Measurements from ENCODE around the gene RADIL.

The RADIL gene

GRCh38 chr7:4850262-4850795, 33.2 kb downstream of the RADIL start:
- Histone ChIP-seq H3F3A (ENCODE audit: control insufficient read depth, insufficient read depth) (no peaks in the 10 kb centered on the region), H3K27me3 (ENCODE audit: control insufficient read depth, low read length) (peaks cover 8% of the 10 kb centered on the region; the same call in 1 of the 2 replicates), H3K27ac (ENCODE audit: low read depth, low read length) (no peak overlapping the region), H4K20me1 (ENCODE audit: control insufficient read depth, insufficient read depth, low read depth, low read length) (no peaks in the 10 kb centered on the region), H3K4me3 (ENCODE audit: low read length) (no peak overlapping the region), H3K4me1 (ENCODE audit: control insufficient read depth, low read length) (no peaks in the 10 kb centered on the region), H3K4me2 (ENCODE audit: low read length) (no peak overlapping the region), H3K79me2 (ENCODE audit: control insufficient read depth, low read length) (no peaks in the 10 kb centered on the region), H3K9me2 (replicated peaks; ENCODE audit: control insufficient read depth, low read length) (no peaks in the 10 kb centered on the region), H3K36me3 (ENCODE audit: control insufficient read depth, low read length) (no peaks in the 10 kb centered on the region), H3K9me3 (ENCODE audit: control insufficient read depth, insufficient read depth, low read length) (no peaks in the 10 kb centered on the region)
- TF ChIP-seq EZH2phosphoT487 (IDR thresholded peaks at IDR 0.05; ENCODE audit: borderline replicate concordance, low read length), result no peak
- TF ChIP-seq, protein P1, sequence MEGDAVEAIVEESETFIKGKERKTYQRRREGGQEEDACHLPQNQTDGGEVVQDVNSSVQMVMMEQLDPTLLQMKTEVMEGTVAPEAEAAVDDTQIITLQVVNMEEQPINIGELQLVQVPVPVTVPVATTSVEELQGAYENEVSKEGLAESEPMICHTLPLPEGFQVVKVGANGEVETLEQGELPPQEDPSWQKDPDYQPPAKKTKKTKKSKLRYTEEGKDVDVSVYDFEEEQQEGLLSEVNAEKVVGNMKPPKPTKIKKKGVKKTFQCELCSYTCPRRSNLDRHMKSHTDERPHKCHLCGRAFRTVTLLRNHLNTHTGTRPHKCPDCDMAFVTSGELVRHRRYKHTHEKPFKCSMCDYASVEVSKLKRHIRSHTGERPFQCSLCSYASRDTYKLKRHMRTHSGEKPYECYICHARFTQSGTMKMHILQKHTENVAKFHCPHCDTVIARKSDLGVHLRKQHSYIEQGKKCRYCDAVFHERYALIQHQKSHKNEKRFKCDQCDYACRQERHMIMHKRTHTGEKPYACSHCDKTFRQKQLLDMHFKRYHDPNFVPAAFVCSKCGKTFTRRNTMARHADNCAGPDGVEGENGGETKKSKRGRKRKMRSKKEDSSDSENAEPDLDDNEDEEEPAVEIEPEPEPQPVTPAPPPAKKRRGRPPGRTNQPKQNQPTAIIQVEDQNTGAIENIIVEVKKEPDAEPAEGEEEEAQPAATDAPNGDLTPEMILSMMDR (IDR thresholded peaks at IDR 0.05; ENCODE audit: low read depth, low read length, poor library complexity, severe bottlenecking), result no peak

- H3K9me2 ChIP-seq (replicated peaks; ENCODE audit: control insufficient read depth, low read length), result no peaks in the 10 kb centered on the region
- TF ChIP-seq, protein P1 (IDR thresholded peaks at IDR 0.05; ENCODE audit: low read depth, low read length, poor library complexity, severe bottlenecking), result peak; percentile 55
- TF ChIP-seq EZH2phosphoT487 (IDR thresholded peaks at IDR 0.05; ENCODE audit: borderline replicate concordance, low read length), result no peak
Measured at GRCh38 chr7:4849390-4849789, 34.1 kb downstream of the RADIL start.

GRCh38 chr7:4845740-4846142, 37.8 kb downstream of the RADIL start:
- no peak overlapping the region for H3K4me3 ChIP-seq (ENCODE audit: low read length)
- H3K79me2 ChIP-seq (ENCODE audit: control insufficient read depth, low read length), result no peaks in the 10 kb centered on the region
- no peaks in the 10 kb centered on the region for H3K36me3 ChIP-seq (ENCODE audit: control insufficient read depth, low read length)
- no peak overlapping the region for H3K27ac ChIP-seq (ENCODE audit: low read depth, low read length)
- H4K20me1 ChIP-seq (ENCODE audit: control insufficient read depth, insufficient read depth, low read depth, low read length), result no peaks in the 10 kb centered on the region
- H3K27me3 ChIP-seq (ENCODE audit: control insufficient read depth, low read length), result peaks cover 8% of the 10 kb centered on the region; the same call in 1 of the 2 replicates
- no peaks in the 10 kb centered on the region for H3K9me3 ChIP-seq (ENCODE audit: control insufficient read depth, insufficient read depth, low read length)
- no peaks in the 10 kb centered on the region for H3K4me1 ChIP-seq (ENCODE audit: control insufficient read depth, low read length)
- TF ChIP-seq EZH2phosphoT487 (IDR thresholded peaks at IDR 0.05; ENCODE audit: borderline replicate concordance, low read length), result no peak
- TF ChIP-seq, protein P1 (IDR thresholded peaks at IDR 0.05; ENCODE audit: low read depth, low read length, poor library complexity, severe bottlenecking), result peak; percentile 12
- no peaks in the 10 kb centered on the region for H3F3A ChIP-seq (ENCODE audit: control insufficient read depth, insufficient read depth)
- no peak overlapping the region for H3K4me2 ChIP-seq (ENCODE audit: low read length)
- no peaks in the 10 kb centered on the region for H3K9me2 ChIP-seq (replicated peaks; ENCODE audit: control insufficient read depth, low read length)

More at GRCh38 chr7:4849390-4849789, 34.1 kb downstream of the RADIL start:
- Histone ChIP-seq H3F3A (ENCODE audit: control insufficient read depth, insufficient read depth) (no peaks in the 10 kb centered on the region), H3K27me3 (ENCODE audit: control insufficient read depth, low read length) (peaks cover 8% of the 10 kb centered on the region; the same call in 1 of the 2 replicates), H3K79me2 (ENCODE audit: control insufficient read depth, low read length) (no peaks in the 10 kb centered on the region), H3K9me3 (ENCODE audit: control insufficient read depth, insufficient read depth, low read length) (no peaks in the 10 kb centered on the region), H3K27ac (ENCODE audit: low read depth, low read length) (no peak overlapping the region), H3K4me2 (ENCODE audit: low read length) (no peak overlapping the region), H4K20me1 (ENCODE audit: control insufficient read depth, insufficient read depth, low read depth, low read length) (no peaks in the 10 kb centered on the region), H3K36me3 (ENCODE audit: control insufficient read depth, low read length) (no peaks in the 10 kb centered on the region), H3K4me1 (ENCODE audit: control insufficient read depth, low read length) (no peaks in the 10 kb centered on the region), H3K4me3 (ENCODE audit: low read length) (no peak overlapping the region)
